Measurements from ENCODE around the gene KCTD20.

The KCTD20 gene

GRCh38 chr6:36536873-36537547 lies 94.2 kb downstream of the KCTD20 start:
- DNase-seq (ENCODE audit: low read depth): no peak

- no peak for DNase-seq (ENCODE audit: low read depth)
Observed at GRCh38 chr6:36539814-36540568, 97.2 kb downstream of the KCTD20 start.
